GM11168 (cell line): ENCODE measurements around the gene PXK.
"Not testable (repeated sequence)": the region's sequence is repeated elsewhere in the genome, so short reads cannot be mapped to it uniquely, and the experiment has no call there.

Experiments used
- in situ Hi-C: fragments of 300-500 bp; cut with MboI; formaldehyde crosslinking; loops from one replicate; pipeline ENCODE4 v1.12.0; 2022; ENCODE audit warnings: low sequenced_read_pairs; ENCODE audit not compliant: unreplicated experiment

PXK gene

GRCh38 chr3:58332575-58333188 lies at the start of gene PXK:
TSS of gene PXK (plus strand) at chr3:58332892. CDS start at chr3:58332989, 97 bp downstream.
- in situ Hi-C loops: no loop called here

DNA sequence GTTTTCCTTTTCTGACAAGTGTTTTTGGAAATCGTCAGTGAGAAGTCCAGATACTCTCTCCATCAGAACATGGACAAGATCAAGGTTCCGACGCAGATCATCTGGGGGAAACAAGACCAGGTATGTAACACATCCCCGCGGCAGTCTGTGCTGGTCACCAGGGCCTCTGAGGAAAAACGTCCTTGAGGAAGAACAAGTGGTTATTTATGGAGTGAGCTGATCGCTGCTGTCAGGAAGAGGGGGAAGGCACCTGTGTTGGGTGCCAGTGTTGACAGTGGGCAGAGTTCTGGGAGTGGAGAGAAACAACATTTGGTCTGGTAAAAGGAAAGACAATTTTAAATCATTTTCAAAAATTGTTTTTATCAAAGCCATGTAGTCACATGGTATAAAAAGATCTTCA lies 47.4 kb upstream of the PXK start:
- in situ Hi-C loops: no loop called here

DNA sequence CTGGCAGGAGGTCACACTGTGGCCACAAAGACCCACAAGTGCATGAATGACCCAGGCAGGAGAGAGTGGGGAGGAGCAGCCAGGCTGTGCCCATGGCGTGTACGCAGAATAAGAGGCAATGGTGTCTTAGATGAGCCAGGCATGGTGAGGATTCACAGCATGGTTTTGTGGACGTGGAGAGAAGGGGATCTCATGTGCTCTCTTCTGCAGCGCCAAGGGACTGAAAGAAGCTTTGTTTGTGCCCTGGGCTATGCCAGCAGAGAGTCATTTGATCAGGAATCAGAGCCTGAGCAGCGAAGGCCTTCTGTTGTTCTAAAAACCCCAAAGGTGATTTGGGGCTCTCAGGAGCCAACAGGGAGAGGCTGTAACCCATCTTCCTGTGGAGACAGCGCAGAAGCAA lies 45.3 kb upstream of the PXK start:
- in situ Hi-C loops: no loop called here

- in situ Hi-C loops: no loop called here
These were observed 44.5 kb upstream of the PXK start for GRCh38 chr3:58288011-58288728.

- in situ Hi-C loops: not testable (repeated sequence)
These were observed 43.6 kb upstream of the PXK start for GRCh38 chr3:58288964-58289613.

DNA sequence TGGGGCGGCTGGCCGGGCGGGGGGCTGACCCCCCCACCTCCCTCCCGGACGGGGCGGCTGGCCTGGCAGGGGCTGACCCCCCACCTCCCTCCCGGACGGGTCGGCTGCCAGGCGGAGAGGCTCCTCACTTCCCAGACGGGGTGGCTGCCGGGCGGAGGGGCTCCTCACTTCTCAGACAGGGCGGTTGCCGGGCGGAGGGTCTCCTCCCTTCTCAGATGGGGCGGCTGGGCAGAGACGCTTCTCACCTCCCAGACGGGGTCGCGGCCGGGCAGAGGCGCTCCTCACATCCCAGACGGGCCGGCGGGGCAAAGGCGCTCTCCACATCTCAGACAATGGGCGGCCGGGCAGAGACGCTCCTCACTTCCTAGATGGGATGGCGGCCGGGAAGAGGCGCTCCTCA lies 42.2 kb upstream of the PXK start:
- in situ Hi-C loops: not testable (repeated sequence)

DNA sequence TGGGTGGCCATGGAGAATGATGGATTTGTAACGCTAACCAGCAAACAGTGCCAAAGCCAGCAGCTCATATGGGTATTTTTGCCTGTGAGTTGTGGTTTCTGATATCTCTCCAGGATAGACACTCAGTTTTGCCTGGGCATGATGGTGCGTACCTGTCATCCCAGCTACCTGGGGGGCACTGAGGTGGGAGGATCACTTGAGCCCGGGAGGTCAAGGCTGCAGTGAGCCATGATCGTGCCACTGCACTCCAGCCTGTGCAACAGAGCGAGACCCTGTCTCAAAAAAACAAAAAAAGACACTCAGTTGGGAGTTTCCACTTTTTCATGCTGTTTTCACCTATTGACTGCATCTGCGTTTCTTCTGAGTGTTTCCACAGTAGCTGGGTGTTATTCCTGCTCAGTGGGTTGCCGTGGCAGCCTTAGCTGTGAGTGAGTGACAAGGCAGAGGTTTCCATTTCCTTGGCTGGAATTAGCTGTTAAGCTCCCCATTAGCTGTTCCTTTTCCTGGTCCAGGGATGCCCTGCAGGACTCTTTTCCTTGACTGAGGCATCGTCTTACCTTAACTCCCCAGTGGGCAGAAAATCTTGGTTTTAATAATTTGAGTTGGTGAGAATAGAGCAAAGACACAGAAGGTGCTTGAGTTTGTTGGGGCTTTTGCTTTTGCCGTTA lies 40.9 kb upstream of the PXK start:
- in situ Hi-C loops: no loop called here

- in situ Hi-C loops: no loop called here
These were observed 39.8 kb upstream of the PXK start for GRCh38 chr3:58292866-58293265.

DNA sequence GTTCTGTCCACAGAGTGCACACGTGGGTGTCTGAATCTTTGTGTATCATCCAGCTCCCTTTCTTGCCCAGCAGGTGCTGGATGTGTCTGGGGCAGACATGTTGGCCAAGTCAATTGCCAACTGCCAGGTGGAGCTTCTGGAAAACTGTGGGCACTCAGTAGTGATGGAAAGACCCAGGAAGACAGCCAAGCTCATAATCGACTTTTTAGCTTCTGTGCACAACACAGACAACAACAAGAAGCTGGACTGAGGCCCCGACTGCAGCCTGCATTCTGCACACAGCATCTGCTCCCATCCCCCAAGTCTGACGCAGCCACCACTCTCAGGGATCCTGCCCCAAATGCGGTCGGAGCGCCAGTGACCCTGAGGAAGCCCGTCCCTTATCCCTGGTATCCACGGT lies 39.2 kb upstream of the PXK start:
- in situ Hi-C loops: no loop called here

DNA sequence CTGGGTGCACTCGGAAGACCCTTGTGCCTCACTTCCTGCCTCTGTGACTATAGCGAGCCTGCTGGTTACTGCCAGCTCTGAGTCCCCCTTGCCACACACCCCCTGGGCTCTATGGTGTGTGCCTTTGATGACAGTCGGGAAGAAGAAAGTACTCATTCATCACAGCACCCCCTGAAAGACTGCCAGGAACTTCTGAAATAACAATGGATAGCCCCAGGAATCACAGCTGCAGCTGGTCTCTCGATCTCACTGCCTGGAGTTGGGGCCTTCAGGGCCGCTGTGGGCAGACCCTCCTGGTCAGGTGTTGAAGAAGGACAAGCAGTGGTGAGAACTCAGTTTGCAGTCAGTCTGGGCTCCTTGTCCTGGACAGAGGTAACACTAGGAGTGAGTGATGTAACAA lies 36.4 kb upstream of the PXK start:
- in situ Hi-C loops: no loop called here

- in situ Hi-C loops: no loop called here
These were observed 35.8 kb upstream of the PXK start for GRCh38 chr3:58296843-58297242.

DNA sequence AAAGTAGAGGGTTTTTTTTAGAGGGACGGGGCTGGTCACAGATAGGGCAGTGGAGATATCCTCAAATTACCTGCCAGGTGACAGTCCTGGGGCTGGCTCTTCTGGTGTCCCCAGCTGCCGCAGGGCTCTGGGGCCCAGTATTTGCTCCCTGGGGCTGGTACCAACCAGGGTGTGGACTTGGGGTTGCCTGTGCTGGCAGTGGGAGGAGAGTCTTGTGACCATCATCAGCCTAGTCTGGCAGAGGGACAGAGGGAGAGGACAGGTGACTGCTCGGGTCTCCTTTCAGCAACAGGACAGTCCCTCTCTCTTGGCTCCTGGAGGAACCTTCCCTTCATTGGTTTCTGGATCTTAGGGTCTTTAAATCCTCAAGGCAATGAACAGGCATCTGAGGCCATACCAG lies 34.5 kb upstream of the PXK start:
- in situ Hi-C loops: no loop called here

DNA sequence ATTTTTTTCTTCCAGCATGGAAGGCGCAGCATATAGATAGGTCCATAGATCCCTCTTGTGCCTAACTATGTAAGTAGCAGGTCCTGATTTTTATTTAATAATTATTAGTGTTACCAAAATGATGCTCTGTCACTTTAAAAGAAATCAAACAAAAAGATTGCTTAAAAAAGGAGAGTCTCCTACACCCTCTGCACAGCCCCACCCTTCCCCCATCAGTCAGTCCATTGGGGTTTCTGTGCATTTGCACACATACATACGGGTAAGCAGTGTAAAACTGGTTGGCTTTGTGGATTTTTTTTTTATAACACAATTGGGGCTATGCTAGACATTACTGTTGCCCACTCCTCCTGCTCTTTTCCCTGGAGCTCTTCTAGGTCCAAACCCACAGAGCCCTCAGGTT lies 33.6 kb upstream of the PXK start:
- in situ Hi-C loops: no loop called here

GRCh38 chr3:58299839-58300516 lies 32.7 kb upstream of the PXK start:
- in situ Hi-C loops: loop anchor here (5.0 kb wide), 1 partner anchor 108 kb away; no protein-coding TSS in a partner anchor

DNA sequence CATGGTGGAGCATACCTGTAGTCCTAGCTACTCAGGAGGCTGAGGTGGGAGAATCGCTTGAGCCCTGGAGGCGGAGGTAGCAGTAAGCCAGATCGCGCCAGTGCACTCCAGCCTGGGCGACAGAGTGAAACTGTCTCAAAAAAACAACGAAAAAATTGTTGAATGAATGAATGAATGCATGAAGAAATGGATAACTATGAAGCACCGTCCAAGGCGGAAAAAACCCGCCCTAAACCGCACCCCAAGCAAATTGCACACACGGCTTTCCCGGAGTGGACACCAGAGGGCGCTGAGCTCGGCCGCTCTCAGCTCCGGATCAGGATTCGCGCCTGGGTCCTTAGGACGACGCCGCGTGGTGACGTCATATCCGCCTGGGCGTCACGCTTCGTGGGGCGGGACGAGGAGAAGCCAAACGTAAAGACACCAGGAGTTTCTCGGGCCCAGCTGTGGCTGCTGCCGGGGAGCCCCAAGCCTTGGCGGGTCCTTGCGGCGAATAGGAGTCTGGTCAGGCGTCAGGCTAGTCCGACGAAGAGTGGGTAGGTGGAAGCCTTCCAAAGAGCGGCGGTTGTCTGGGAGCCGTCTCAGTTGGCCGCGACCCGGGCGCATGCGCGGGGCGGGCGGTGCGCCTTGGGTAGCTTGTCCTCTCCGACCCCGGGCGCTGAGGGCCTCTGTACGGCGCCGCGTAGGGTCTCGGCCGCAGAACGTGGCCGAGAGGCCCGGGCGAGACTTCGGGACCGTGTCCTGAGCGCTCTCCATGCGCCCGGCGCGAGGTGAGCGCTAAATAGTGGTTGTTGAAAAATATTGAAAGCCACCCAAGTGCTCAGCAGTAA lies 26.6 kb upstream of the PXK start, which contains the start of the genes HTD2 and RPP14:
HTD2 (plus strand) TSS at position 639 of the 830 bp plus-strand sequence. CDS start 11,094 bp downstream, outside the sequence.
RPP14 (plus strand) TSS at position 364 of the 830 bp plus-strand sequence. CDS start 4,085 bp downstream, outside the sequence.
- in situ Hi-C loops: no loop called here

DNA sequence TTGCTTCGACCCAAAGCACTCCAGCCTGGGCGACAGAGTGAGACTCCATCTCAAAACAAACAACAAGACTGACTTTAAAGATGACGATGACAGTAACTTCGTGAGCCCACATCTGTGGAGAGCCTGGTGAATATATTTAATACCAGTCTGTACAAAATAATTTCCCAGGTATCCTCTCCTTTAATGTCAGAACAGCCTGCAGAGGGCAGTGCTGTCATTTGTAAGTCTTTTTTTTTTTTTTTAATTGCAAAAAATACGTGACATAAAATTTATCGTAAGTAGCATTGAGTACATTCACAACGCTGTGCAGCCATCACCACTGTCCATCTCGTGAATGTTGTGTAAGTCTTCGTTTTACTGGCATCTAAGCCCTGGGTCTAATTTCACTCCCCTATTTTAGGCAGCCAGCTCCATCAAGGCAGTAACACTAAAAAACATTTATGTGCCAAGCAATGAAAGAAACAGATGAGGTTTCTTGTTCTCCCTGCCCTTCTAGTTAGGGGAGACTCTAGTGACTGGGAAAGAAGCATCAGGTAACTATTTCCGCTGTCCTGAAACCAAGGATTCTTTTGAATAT lies 25.0 kb upstream of the PXK start:
- in situ Hi-C loops: no loop called here

- in situ Hi-C loops: no loop called here
These were observed 24.0 kb upstream of the PXK start for GRCh38 chr3:58308728-58309127.

DNA sequence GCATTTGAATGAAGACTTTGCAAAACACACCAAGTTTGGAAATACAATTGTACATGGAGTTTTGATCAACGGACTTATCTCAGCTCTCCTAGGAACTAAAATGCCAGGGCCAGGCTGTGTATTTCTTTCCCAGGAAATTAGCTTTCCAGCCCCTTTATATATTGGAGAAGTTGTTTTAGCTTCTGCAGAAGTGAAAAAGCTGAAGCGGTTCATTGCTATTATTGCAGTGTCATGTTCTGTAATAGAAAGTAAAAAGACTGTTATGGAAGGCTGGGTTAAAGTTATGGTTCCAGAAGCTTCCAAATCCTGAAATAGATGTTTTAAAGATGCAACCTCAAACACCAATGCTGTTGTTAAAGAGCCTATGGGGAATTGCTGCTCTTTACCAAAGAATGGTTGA lies 14.9 kb upstream of the PXK start:
- in situ Hi-C loops: no loop called here

GRCh38 chr3:58321791-58322190 lies 10.9 kb upstream of the PXK start:
- in situ Hi-C loops: loop anchor here (10.0 kb wide), 2 partner anchors 93 to 213 kb away; partner anchors contain the start of gene ACOX2
